ENCODE measurements around the gene MYF5. TPM values are rescaled to one million over a fixed set of nuclear protein-coding genes. Genes with fewer than 3 reads are reported as not detected.

MYF5 gene
- total and polyA plus RNA-seq, 2 donors = not detected

Other genes starting within 250 kb of the MYF5 start
- gene MYF6, start 9.3 kb upstream of the MYF5 start, total RNA-seq = 0.09 TPM
- gene MYF6, start 9.3 kb upstream of the MYF5 start, polyA plus RNA-seq = 0.71 TPM
- 0.76 TPM for gene LIN7A, start 221.0 kb downstream of the MYF5 start, total RNA-seq
- gene LIN7A, start 221.0 kb downstream of the MYF5 start, polyA plus RNA-seq = 0.57 TPM

All from thymus (tissue), 2 donors.